Measurements from ENCODE around the gene PIK3CB. TPM values are rescaled to one million over a fixed set of nuclear protein-coding genes. Genes with fewer than 3 reads are reported as not detected.
"Not testable (repeated sequence)": the region's sequence is repeated elsewhere in the genome, so short reads cannot be mapped to it uniquely, and the experiment has no call there.

Gene PIK3CB
- total RNA-seq, 1 donor from 2014 or later = 44.6 TPM

GRCh38 chr3:138825336-138825735 lies 9.4 kb downstream of the PIK3CB start:
- Histone ChIP-seq H3K27ac (no peak overlapping the region), H3K4me1 (no peaks in the 10 kb centered on the region), H3K4me3 (no peak overlapping the region), H3K9me3 (no peaks in the 10 kb centered on the region), H3K27me3 (ENCODE audit: low read depth) (no peaks in the 10 kb centered on the region), H3K36me3 (peaks cover 7% of the 10 kb centered on the region)
- DNase-seq (no peak), ATAC-seq (no peak)
- TF ChIP-seq CTCF (IDR thresholded peaks at IDR 0.05) = no peak
- intact Hi-C loops (cut with DNase I) = no loop called here

- DNase-seq = no peak
- no peaks in the 10 kb centered on the region for H3K9me3 ChIP-seq
- H3K27ac ChIP-seq = no peak overlapping the region
- H3K4me1 ChIP-seq = no peaks in the 10 kb centered on the region
- H3K27me3 ChIP-seq (ENCODE audit: low read depth) = no peaks in the 10 kb centered on the region
- intact Hi-C loops (cut with DNase I) = no loop called here
- ATAC-seq = no peak
- no peak overlapping the region for H3K4me3 ChIP-seq
- peaks cover 7% of the 10 kb centered on the region for H3K36me3 ChIP-seq
- no peak for TF ChIP-seq CTCF (IDR thresholded peaks at IDR 0.05)
Observed at GRCh38 chr3:138824114-138824506, 10.6 kb downstream of the PIK3CB start.

GRCh38 chr3:138820379-138820778 lies 14.3 kb downstream of the PIK3CB start:
- DNase-seq; intact Hi-C loops (cut with DNase I): not testable (repeated sequence)

GRCh38 chr3:138818185-138818860 lies 16.4 kb downstream of the PIK3CB start:
- ATAC-seq (no peak), DNase-seq (no peak)
- Histone ChIP-seq H3K27me3 (ENCODE audit: low read depth) (no peaks in the 10 kb centered on the region), H3K4me3 (no peak overlapping the region), H3K36me3 (no peaks in the 10 kb centered on the region), H3K27ac (no peak overlapping the region), H3K4me1 (peaks cover 12% of the 10 kb centered on the region), H3K9me3 (no peaks in the 10 kb centered on the region)
- intact Hi-C loops (cut with DNase I) = no loop called here
- no peak for TF ChIP-seq CTCF (IDR thresholded peaks at IDR 0.05)

More at GRCh38 chr3:138820379-138820778, 14.3 kb downstream of the PIK3CB start:
- peaks cover 12% of the 10 kb centered on the region for H3K4me1 ChIP-seq
- not testable (repeated sequence) for H3K9me3 ChIP-seq; H3K4me3 ChIP-seq; H3K36me3 ChIP-seq; ATAC-seq; H3K27me3 ChIP-seq (ENCODE audit: low read depth); H3K27ac ChIP-seq

- TF ChIP-seq CTCF (IDR thresholded peaks at IDR 0.05) = no peak
Observed at GRCh38 chr3:138817695-138818094, 17.0 kb downstream of the PIK3CB start.

GRCh38 chr3:138812806-138813205 lies 21.9 kb downstream of the PIK3CB start:
- DNase-seq = no peak
- Histone ChIP-seq H3K36me3 (no peaks in the 10 kb centered on the region), H3K27me3 (ENCODE audit: low read depth) (no peaks in the 10 kb centered on the region), H3K27ac (no peak overlapping the region), H3K4me3 (no peak overlapping the region), H3K4me1 (peaks cover 11% of the 10 kb centered on the region), H3K9me3 (no peaks in the 10 kb centered on the region)
- intact Hi-C loops (cut with DNase I) = no loop called here
- no peak for TF ChIP-seq CTCF (IDR thresholded peaks at IDR 0.05)
- ATAC-seq = no peak

More at GRCh38 chr3:138817695-138818094, 17.0 kb downstream of the PIK3CB start:
- Histone ChIP-seq H3K4me3 (no peak overlapping the region), H3K4me1 (peaks cover 12% of the 10 kb centered on the region), H3K27me3 (ENCODE audit: low read depth) (no peaks in the 10 kb centered on the region), H3K9me3 (no peaks in the 10 kb centered on the region), H3K27ac (no peak overlapping the region), H3K36me3 (no peaks in the 10 kb centered on the region)
- DNase-seq (no peak), ATAC-seq (peak in 1 of 2 donors; percentile 21)
- intact Hi-C loops (cut with DNase I) = no loop called here

Data from lower lobe of right lung (tissue), 2 donors.